IMR-90 (cell line): ENCODE data around the gene CMIP. TPM values are rescaled to one million over a fixed set of nuclear protein-coding genes. Genes with fewer than 3 reads are reported as not detected.

Experiments
- ATAC-seq: fragments of 200-7000 bp; cut with Tn5 transposase; 2 replicates; pipeline ENCODE4 v1.9.1; 2020; ENCODE audit warnings: low read depth, mild to moderate bottlenecking, moderate library complexity
- BruUV-seq: library from RNA; stranded (reverse); fragments of 400-500 nt; replicated peaks from 2 replicates; lab custom pipeline; 2021; lab: Mats Ljungman, UMichigan
- CTCF ChIA-PET: fragments of 300-600 bp; formaldehyde crosslinking; extraction: SDS; loops from one replicate; lab custom pipeline; 2021; ENCODE audit warnings: antibody characterized with exemption; lab: Yijun Ruan, JAX
- POLR2A ChIA-PET: fragments of 300-600 bp; sonication (Branson Sonifier 250); formaldehyde crosslinking; loops from one replicate; lab custom pipeline; 2022; ENCODE audit warnings: antibody characterized with exemption; ENCODE audit not compliant: unreplicated experiment; lab: Charles Lee
- DNase-seq: peaks from one replicate; pipeline ENCODE4 v3.0.0; 2013
- H2AFZ ChIP-seq: replicated peaks from 2 replicates; pipeline ENCODE3; 2013; ENCODE audit warnings: low read length, mild to moderate bottlenecking; ENCODE audit not compliant: poor library complexity
- H2AK5ac ChIP-seq: 2 replicates; pipeline ENCODE4 v1.6.1; 2013; ENCODE audit warnings: low read depth, low read length, inconsistent platforms
- H2AK9ac ChIP-seq: replicated peaks from 2 replicates; pipeline ENCODE3; 2013; ENCODE audit warnings: mild to moderate bottlenecking, low read depth, low read length, moderate library complexity; ENCODE audit not compliant: poor library complexity
- H2BK120ac ChIP-seq: 2 replicates; pipeline ENCODE4 v1.6.1; 2013; ENCODE audit warnings: low read depth, low read length, inconsistent platforms
- H2BK15ac ChIP-seq: 3 replicates; pipeline ENCODE4 v1.6.1; 2013; ENCODE audit warnings: low read depth, low read length, inconsistent platforms
- H2BK20ac ChIP-seq: 2 replicates; pipeline ENCODE4 v1.6.1; 2013; ENCODE audit warnings: low read depth, mild to moderate bottlenecking, inconsistent platforms, low read length, moderate library complexity
- H2BK5ac ChIP-seq: 2 replicates; pipeline ENCODE4 v1.6.1; 2013; ENCODE audit warnings: mild to moderate bottlenecking, low read depth, low read length, inconsistent platforms; ENCODE audit not compliant: poor library complexity, severe bottlenecking
- H3K14ac ChIP-seq: replicated peaks from 2 replicates; pipeline ENCODE4 v1.6.1; 2013; ENCODE audit warnings: low read depth, low read length, inconsistent platforms
- H3K18ac ChIP-seq: 2 replicates; pipeline ENCODE4 v1.6.1; 2013; ENCODE audit warnings: low read depth, low read length, control low read depth
- H3K23ac ChIP-seq: 2 replicates; pipeline ENCODE4 v1.6.1; 2013; ENCODE audit warnings: low read depth, low read length, inconsistent platforms
- H3K27ac ChIP-seq: 2 replicates; pipeline ENCODE4 v1.5.1; 2013; ENCODE audit warnings: mild to moderate bottlenecking, control low read depth, low read length; ENCODE audit not compliant: insufficient read depth
- H3K27me3 ChIP-seq: 2 replicates; pipeline ENCODE4 v1.6.1; 2013; ENCODE audit warnings: low read length; ENCODE audit not compliant: control insufficient read depth, insufficient read depth
- H3K36me3 ChIP-seq: 2 replicates; pipeline ENCODE4 v1.6.1; 2013; ENCODE audit warnings: low read length, mixed read lengths; ENCODE audit not compliant: control insufficient read depth, insufficient read depth
- H3K4ac ChIP-seq: 2 replicates; pipeline ENCODE4 v1.6.1; 2013; ENCODE audit warnings: low read depth, low read length, inconsistent platforms
- H3K4me1 ChIP-seq: 2 replicates; pipeline ENCODE4 v1.6.1; 2013; ENCODE audit warnings: low read length, mixed read lengths; ENCODE audit not compliant: control insufficient read depth, insufficient read depth
- H3K4me2 ChIP-seq: 2 replicates; pipeline ENCODE4 v1.6.1; 2013; ENCODE audit warnings: low read depth, mild to moderate bottlenecking, control low read depth, low read length, moderate library complexity
- H3K4me3 ChIP-seq: 2 replicates; pipeline ENCODE4 v1.5.1; 2013; ENCODE audit warnings: low read depth, mild to moderate bottlenecking, control low read depth, low read length, moderate library complexity; ENCODE audit not compliant: insufficient read depth
- H3K56ac ChIP-seq: 2 replicates; pipeline ENCODE4 v1.6.1; 2013; ENCODE audit warnings: low read length, inconsistent platforms; ENCODE audit not compliant: insufficient read depth; ENCODE audit errors: extremely low read depth
- H3K79me1 ChIP-seq, 2 experiments: 2 replicates each; pipeline ENCODE4 v1.6.1; 2013; ENCODE audit warnings: low read length in 2 of 2, inconsistent platforms in 1 of 2, low read depth in 1 of 2
- H3K9ac ChIP-seq: 2 replicates; pipeline ENCODE4 v1.6.1; 2013; ENCODE audit warnings: low read depth, low read length, control low read depth
- H3K9me1 ChIP-seq: 2 replicates; pipeline ENCODE4 v1.6.1; 2013; ENCODE audit warnings: low read length, inconsistent platforms; ENCODE audit not compliant: insufficient read depth
- H3K9me3 ChIP-seq: 2 replicates; pipeline ENCODE4 v1.6.1; 2013; ENCODE audit warnings: low read length; ENCODE audit not compliant: control insufficient read depth, insufficient read depth
- H4K20me1 ChIP-seq: 2 replicates; pipeline ENCODE4 v1.6.1; 2013; ENCODE audit warnings: low read length, inconsistent platforms; ENCODE audit not compliant: insufficient read depth
- H4K5ac ChIP-seq: 2 replicates; pipeline ENCODE4 v1.6.1; 2013; ENCODE audit warnings: mild to moderate bottlenecking, low read depth, low read length, control low read depth
- H4K8ac ChIP-seq, 2 experiments: 2 replicates each; pipeline ENCODE4 v1.6.1; 2013; ENCODE audit warnings: low read depth in 2 of 2, low read length in 2 of 2, control low read depth in 1 of 2, inconsistent platforms in 1 of 2
- H4K91ac ChIP-seq: 2 replicates; pipeline ENCODE4 v1.6.1; 2013; ENCODE audit warnings: low read depth, low read length, inconsistent platforms; ENCODE audit not compliant: insufficient read depth
- BHLHE40 ChIP-seq: fragments of 150-350 bp; IDR thresholded peaks from 2 replicates; pipeline ENCODE4 v1.6.1; 2016; ENCODE audit warnings: mild to moderate bottlenecking, low read depth, low read length
- CEBPB ChIP-seq: IDR thresholded peaks from 2 replicates; pipeline ENCODE4 v1.6.1; 2012; ENCODE audit warnings: low read depth, low read length, improper control_type of control experiment
- CHD1 ChIP-seq: IDR thresholded peaks from 2 replicates; pipeline ENCODE4 v1.6.1; 2012; ENCODE audit warnings: low read depth, low read length, improper control_type of control experiment
- CTCF ChIP-seq: conservative IDR thresholded peaks from 2 replicates; pipeline ENCODE4 v1.5.1; 2012; ENCODE audit warnings: mild to moderate bottlenecking, low read depth, low read length, improper control_type of control experiment
- ELK1 ChIP-seq: fragments of 150-350 bp; IDR thresholded peaks from 2 replicates; pipeline ENCODE4 v1.6.1; 2016; ENCODE audit warnings: low read depth, mild to moderate bottlenecking, low read length, moderate library complexity, borderline replicate concordance
- FOS ChIP-seq: fragments of 150-350 bp; IDR thresholded peaks from 2 replicates; pipeline ENCODE4 v1.6.1; 2016; ENCODE audit warnings: low read depth, low read length
- MAFK ChIP-seq: IDR thresholded peaks from 2 replicates; pipeline ENCODE4 v1.6.1; 2012; ENCODE audit warnings: low read depth, low read length, improper control_type of control experiment
- MAZ ChIP-seq: IDR thresholded peaks from 2 replicates; pipeline ENCODE4 v1.6.1; 2012; ENCODE audit warnings: low read depth, mild to moderate bottlenecking, low read length, improper control_type of control experiment, moderate library complexity, borderline replicate concordance
- MXI1 ChIP-seq: IDR thresholded peaks from 2 replicates; pipeline ENCODE4 v1.6.1; 2012; ENCODE audit warnings: low read depth, mild to moderate bottlenecking, low read length, moderate library complexity, borderline replicate concordance
- NFE2L2 ChIP-seq: fragments of 150-350 bp; IDR thresholded peaks from 2 replicates; pipeline ENCODE4 v1.6.1; 2016; ENCODE audit warnings: low read depth, mild to moderate bottlenecking, low read length
- POLR2A ChIP-seq: IDR thresholded peaks from 2 replicates; pipeline ENCODE4 v1.6.1; 2012; ENCODE audit warnings: mild to moderate bottlenecking, low read depth, low read length
- RAD21 ChIP-seq: IDR thresholded peaks from 2 replicates; pipeline ENCODE4 v1.6.1; 2012; ENCODE audit warnings: low read length, improper control_type of control experiment
- RCOR1 ChIP-seq: IDR thresholded peaks from 2 replicates; pipeline ENCODE4 v1.6.1; 2012; ENCODE audit warnings: mild to moderate bottlenecking, low read length, improper control_type of control experiment; ENCODE audit not compliant: insufficient replicate concordance
- RFX5 ChIP-seq: IDR thresholded peaks from 2 replicates; pipeline ENCODE4 v1.8.0; 2012; ENCODE audit warnings: low read depth, mild to moderate bottlenecking, low read length, moderate library complexity
- SMC3 ChIP-seq: fragments of 150-350 bp; IDR thresholded peaks from 2 replicates; pipeline ENCODE4 v1.6.1; 2016; ENCODE audit warnings: low read depth, mild to moderate bottlenecking, antibody characterized with exemption, low read length, moderate library complexity
- WGBS, 2 experiments: methylation state at CpG; one replicate each; pipeline versions ENCODE4 v1.1.5 to v1.1.7; 2013; ENCODE audit warnings: missing lambda C conversion rate in 2 of 2; ENCODE audit not compliant: insufficient read length in 1 of 2; ENCODE audit errors: extremely low coverage in 2 of 2; 5-methylcytosine and 5-hydroxymethylcytosine counted together
- dilution Hi-C: fragments of 300-500 bp; cut with HindIII; formaldehyde crosslinking; loops from one replicate; pipeline ENCODE4 v1.14.3; 2018; ENCODE audit warnings: low sequenced_read_pairs; ENCODE audit not compliant: unreplicated experiment
- in situ Hi-C: fragments of 300-500 bp; cut with MboI; formaldehyde crosslinking; loops from 3 replicates; pipeline ENCODE4 v1.14.3; 2019; ENCODE audit warnings: low sequenced_read_pairs, inconsistent platforms, mixed read lengths
- intact Hi-C: fragments of 100-400 bp; cut with micrococcal nuclease; formaldehyde crosslinking; loops from 2 replicates; pipeline ENCODE4 v1.10.0; 2022
- polyA plus RNA-seq, 3 experiments: library from polyadenylated mRNA; depleted of rRNA; stranded (reverse); fragments of >200 nt; gene quantifications; 2 replicates each; pipeline ENCODE4 v1.2.3, GENCODE V29; 2012; ENCODE audit warnings: low replicate concordance in 1 of 3
- total RNA-seq: library from RNA; depleted of rRNA; stranded (reverse); fragments of >200 nt; gene quantifications from 2 replicates; pipeline ENCODE4 v1.2.3, GENCODE V29; 2012
- TF ChIP-seq, protein P1 (sequence below): fragments of 150-350 bp; IDR thresholded peaks from 2 replicates; pipeline ENCODE4 v1.6.1; 2017; ENCODE audit warnings: mild to moderate bottlenecking, antibody characterized with exemption, low read length, low read depth

CMIP gene
- total and polyA plus RNA-seq, 2 of the 4 experiments (the other 2 are of a cell fraction) = 3.2 to 11.6 TPM

DNA sequence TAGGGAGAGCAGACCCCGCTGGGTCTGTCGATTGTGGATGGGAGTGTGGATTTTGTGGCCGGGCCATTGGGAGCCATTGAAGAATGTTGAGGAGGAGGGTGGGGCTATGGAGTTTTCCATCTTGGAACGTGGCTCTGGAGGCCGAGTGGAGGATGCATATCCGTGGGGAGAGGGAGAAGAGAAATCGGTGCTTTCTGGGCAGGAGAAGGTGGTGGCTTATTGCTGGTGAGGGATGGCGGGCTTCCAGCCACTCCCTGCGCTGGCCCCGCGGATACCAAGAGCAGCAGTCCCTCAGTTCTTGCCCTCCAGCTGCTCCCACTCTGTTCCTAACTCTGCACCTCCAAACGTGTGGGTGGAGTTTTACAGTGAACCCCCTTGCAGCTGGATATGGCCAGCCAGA lies 162.4 kb downstream of the CMIP start:
- no peak overlapping the region for H2BK120ac ChIP-seq
- no peak overlapping the region for H4K5ac ChIP-seq
- H2BK20ac ChIP-seq = no peak overlapping the region
- intact Hi-C loops (loop anchor here (5.0 kb wide), 1 partner anchor 205 kb away; no protein-coding TSS in a partner anchor), in situ Hi-C loops (no loop called here), dilution Hi-C loops (no loop called here)
- peaks cover 14% of the 10 kb centered on the region for H3K4me1 ChIP-seq
- H3K18ac ChIP-seq = no peak overlapping the region
- 100% methylated on average over 2 of the region's 12 CpGs; no CpG with 5 or more reads in 1 of the 2 experiments for WGBS, 2 experiments
- H3K9me1 ChIP-seq = no peaks in the 10 kb centered on the region; the same call in 1 of the 2 replicates
- no peak overlapping the region for H2AFZ ChIP-seq
- H3K4ac ChIP-seq = no peak overlapping the region
- no peak overlapping the region for H2AK9ac ChIP-seq
- ChIA-PET POLR2A (no interaction called here), CTCF (no interaction called here)
- TF ChIP-seq MAFK (no peak), FOS (no peak), CTCF (no peak), ELK1 (no peak), MXI1 (no peak), POLR2A (no peak), NFE2L2 (no peak), SMC3 (no peak), CHD1 (no peak), RAD21 (no peak), BHLHE40 (no peak), RCOR1 (no peak), MAZ (no peak), CEBPB (no peak), RFX5 (no peak)
- TF ChIP-seq, protein P1, sequence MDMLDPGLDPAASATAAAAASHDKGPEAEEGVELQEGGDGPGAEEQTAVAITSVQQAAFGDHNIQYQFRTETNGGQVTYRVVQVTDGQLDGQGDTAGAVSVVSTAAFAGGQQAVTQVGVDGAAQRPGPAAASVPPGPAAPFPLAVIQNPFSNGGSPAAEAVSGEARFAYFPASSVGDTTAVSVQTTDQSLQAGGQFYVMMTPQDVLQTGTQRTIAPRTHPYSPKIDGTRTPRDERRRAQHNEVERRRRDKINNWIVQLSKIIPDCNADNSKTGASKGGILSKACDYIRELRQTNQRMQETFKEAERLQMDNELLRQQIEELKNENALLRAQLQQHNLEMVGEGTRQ = no peak
- no TSS peak for BruUV-seq
- no peak overlapping the region for H3K14ac ChIP-seq
- peaks cover 6% of the 10 kb centered on the region; the same call in 1 of the 2 replicates for H3K36me3 ChIP-seq
- H2AK5ac ChIP-seq = no peak overlapping the region
- H4K20me1 ChIP-seq = peaks cover 78% of the 10 kb centered on the region
- no peak overlapping the region for H4K8ac ChIP-seq
- no peaks in the 10 kb centered on the region for H3K27me3 ChIP-seq
- H3K9me3 ChIP-seq = no peaks in the 10 kb centered on the region
- H3K79me1 ChIP-seq = peaks cover 13 to 39% of the 10 kb centered on the region in 2 experiments
- no peak overlapping the region for H2BK5ac ChIP-seq
- H3K9ac ChIP-seq = no peak overlapping the region
- no peak for DNase-seq
- no peak overlapping the region for H3K4me3 ChIP-seq
- no peak overlapping the region for H3K27ac ChIP-seq
- ATAC-seq = no peak
- no peak overlapping the region for H3K56ac ChIP-seq
- H3K4me2 ChIP-seq = no peak overlapping the region
- H3K23ac ChIP-seq = no peak overlapping the region
- no peak overlapping the region for H4K91ac ChIP-seq
- H2BK15ac ChIP-seq = no peak overlapping the region
